Thoracic aorta (tissue), 2 donors: ENCODE results near the gene BBC3. TPM values are rescaled to one million over a fixed set of nuclear protein-coding genes. Genes with fewer than 3 reads are reported as not detected.

Experiments
- ATAC-seq: fragments of 150-250 bp; one replicate; pipeline ENCODE4 v1.8.0; 2017; ENCODE audit warnings: low read depth; ENCODE audit not compliant: insufficient number of reproducible peaks, low FRiP score
- DNase-seq: peaks from one replicate; pipeline ENCODE4 v3.0.0-alpha.2; 2020; ENCODE audit warnings: low spot score
- H3K27ac ChIP-seq, 2 donors: fragments of 200-600 bp; sonication (generic); 1 replicate in 1 of 2; 2 replicates in 1 of 2; pipeline ENCODE4 v1.5.1; 2016; ENCODE audit warnings: mild to moderate bottlenecking in 2 of 2, moderate library complexity in 2 of 2
- H3K27me3 ChIP-seq: fragments of 200-600 bp; sonication (generic); replicated peaks from 2 replicates; pipeline ENCODE4 v1.6.0; 2016; ENCODE audit warnings: mild to moderate bottlenecking; ENCODE audit not compliant: insufficient read depth
- H3K36me3 ChIP-seq: fragments of 200-600 bp; sonication (generic); one replicate; pipeline ENCODE4 v1.5.1; 2016
- H3K4me1 ChIP-seq, 2 donors: fragments of 200-600 bp; sonication (generic); 1 replicate in 1 of 2; 2 replicates in 1 of 2; pipeline versions ENCODE4 v1.5.1 to v1.6.0; 2016; ENCODE audit warnings: low read depth in 2 of 2, mild to moderate bottlenecking in 1 of 2; ENCODE audit not compliant: control insufficient read depth in 1 of 2
- H3K4me3 ChIP-seq: fragments of 200-600 bp; sonication (generic); 2 replicates; pipeline ENCODE4 v1.5.1; 2016; ENCODE audit warnings: mild to moderate bottlenecking
- H3K9me3 ChIP-seq: fragments of 200-600 bp; sonication (generic); 2 replicates; pipeline ENCODE4 v1.5.1; 2016
- total RNA-seq, 2 donors: library from RNA; depleted of rRNA; stranded (reverse); fragments of >200 nt; gene quantifications; one replicate each; pipeline versions ENCODE4 v1.1.0 to v1.2.3, GENCODE V29; 2016
- TF ChIP-seq, protein P1 (sequence below): fragments of 200-600 bp; sonication (generic); IDR thresholded peaks from one replicate; pipeline ENCODE4 v1.5.1; 2019; ENCODE audit warnings: antibody characterized with exemption

BBC3 gene
- total RNA-seq, 2 donors from 2014 or later = 6.5 to 21.4 TPM

DNA sequence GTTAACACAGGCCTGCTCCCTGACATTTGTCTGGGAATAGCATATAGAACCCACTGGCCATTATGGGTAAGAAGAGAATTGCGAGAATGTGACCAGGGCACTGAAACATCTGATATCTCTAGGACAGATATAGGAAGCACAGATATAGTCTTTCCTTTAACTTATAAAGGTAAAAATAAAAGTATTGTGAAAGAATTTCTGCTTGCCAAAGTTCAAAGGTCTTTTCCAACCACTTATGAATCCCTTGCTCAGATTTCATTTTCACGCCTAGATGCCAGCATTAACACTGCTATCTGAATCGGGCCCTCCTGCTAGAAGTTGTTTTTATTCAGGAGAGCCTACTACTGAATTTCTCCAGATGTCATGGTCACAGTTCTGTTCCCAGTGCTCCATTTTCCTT, 27.7 kb downstream of the BBC3 start:
- Histone ChIP-seq H3K4me3 (no peak overlapping the region), H3K4me1 (no peaks in the 10 kb centered on the region), H3K9me3 (no peaks in the 10 kb centered on the region), H3K27me3 (no peaks in the 10 kb centered on the region), H3K36me3 (peaks cover 31% of the 10 kb centered on the region), H3K27ac (no peak overlapping the region)
- TF ChIP-seq, protein P1, sequence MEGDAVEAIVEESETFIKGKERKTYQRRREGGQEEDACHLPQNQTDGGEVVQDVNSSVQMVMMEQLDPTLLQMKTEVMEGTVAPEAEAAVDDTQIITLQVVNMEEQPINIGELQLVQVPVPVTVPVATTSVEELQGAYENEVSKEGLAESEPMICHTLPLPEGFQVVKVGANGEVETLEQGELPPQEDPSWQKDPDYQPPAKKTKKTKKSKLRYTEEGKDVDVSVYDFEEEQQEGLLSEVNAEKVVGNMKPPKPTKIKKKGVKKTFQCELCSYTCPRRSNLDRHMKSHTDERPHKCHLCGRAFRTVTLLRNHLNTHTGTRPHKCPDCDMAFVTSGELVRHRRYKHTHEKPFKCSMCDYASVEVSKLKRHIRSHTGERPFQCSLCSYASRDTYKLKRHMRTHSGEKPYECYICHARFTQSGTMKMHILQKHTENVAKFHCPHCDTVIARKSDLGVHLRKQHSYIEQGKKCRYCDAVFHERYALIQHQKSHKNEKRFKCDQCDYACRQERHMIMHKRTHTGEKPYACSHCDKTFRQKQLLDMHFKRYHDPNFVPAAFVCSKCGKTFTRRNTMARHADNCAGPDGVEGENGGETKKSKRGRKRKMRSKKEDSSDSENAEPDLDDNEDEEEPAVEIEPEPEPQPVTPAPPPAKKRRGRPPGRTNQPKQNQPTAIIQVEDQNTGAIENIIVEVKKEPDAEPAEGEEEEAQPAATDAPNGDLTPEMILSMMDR = no peak
- no peak for ATAC-seq
- no peak for DNase-seq

DNA sequence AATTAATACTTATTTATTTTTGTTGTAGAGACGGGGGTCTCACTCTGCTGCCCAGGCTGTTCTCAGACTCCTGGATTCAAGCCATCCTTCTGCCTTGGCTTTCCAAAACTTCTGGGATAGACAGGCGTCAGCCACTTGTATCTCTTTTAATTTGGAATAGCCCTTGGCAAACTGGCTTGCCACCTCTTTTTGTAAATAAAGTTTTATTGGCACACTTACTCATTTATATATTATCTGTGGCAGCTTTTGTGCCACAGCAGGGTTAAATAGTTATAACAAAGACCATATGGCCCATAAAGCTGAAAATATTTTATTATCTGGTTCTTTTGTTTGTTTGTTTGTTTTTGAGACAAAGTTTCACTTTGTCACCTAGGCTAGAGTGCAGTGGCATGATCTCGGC, 30.5 kb downstream of the BBC3 start:
- Histone ChIP-seq H3K4me1 (no peaks in the 10 kb centered on the region), H3K9me3 (no peaks in the 10 kb centered on the region), H3K4me3 (no peak overlapping the region), H3K27ac (no peak overlapping the region), H3K36me3 (peaks cover 17% of the 10 kb centered on the region), H3K27me3 (no peaks in the 10 kb centered on the region)
- TF ChIP-seq, protein P1 = no peak
- DNase-seq (no peak), ATAC-seq (no peak)

DNA sequence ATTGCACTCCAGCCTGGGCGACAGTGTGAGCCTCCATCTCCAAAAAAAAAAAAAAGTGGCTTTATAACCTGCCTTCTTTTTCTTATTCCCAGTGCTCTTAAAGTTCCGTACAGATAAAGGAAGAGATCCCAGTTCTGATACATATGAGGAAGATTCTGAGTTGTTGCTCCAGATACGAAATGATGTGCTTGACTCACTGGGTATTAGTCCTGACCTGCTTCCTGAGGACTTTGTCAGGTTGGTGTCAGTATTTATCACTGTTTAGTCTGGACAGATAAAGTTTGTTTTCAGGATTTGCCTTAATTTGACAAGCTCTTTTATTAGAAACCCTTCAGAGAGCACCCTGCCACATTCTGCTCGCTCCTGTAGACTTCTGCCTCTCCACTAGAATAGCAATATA, 33.9 kb downstream of the BBC3 start:
- Histone ChIP-seq H3K27me3 (no peaks in the 10 kb centered on the region), H3K4me3 (no peak overlapping the region), H3K9me3 (no peaks in the 10 kb centered on the region), H3K36me3 (peaks cover 9% of the 10 kb centered on the region), H3K27ac (no peak overlapping the region), H3K4me1 (no peaks in the 10 kb centered on the region)
- ATAC-seq = no peak
- TF ChIP-seq, protein P1 = no peak
- no peak for DNase-seq

DNA sequence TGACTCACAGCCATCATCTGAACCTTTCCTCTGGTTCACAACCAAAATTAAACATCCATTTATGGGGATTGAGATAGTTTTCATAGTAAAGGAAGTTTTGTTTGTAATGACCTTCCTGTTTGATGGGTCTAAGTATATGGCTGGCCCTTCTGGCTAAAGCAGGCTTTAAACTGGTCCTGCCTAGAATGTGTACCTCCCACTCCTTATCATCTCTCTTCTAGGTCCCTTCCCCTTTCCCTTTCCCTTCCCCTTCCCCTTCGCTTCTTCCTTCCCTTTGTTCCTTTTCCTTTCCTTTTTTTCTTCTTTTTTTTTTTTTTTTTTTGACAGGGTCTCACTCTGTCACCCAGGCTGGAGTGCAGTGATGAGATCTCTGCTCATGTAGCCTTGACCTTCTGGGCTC, 35.6 kb downstream of the BBC3 start:
- peaks cover 8 to 14% of the 10 kb centered on the region in 2 donors for H3K4me1 ChIP-seq
- ATAC-seq (no peak), DNase-seq (no peak)
- peaks cover 9% of the 10 kb centered on the region for H3K36me3 ChIP-seq
- H3K27ac ChIP-seq = no peak overlapping the region
- no peaks in the 10 kb centered on the region for H3K27me3 ChIP-seq
- H3K4me3 ChIP-seq = no peak overlapping the region
- H3K9me3 ChIP-seq = no peaks in the 10 kb centered on the region
- TF ChIP-seq, protein P1 = no peak

DNA sequence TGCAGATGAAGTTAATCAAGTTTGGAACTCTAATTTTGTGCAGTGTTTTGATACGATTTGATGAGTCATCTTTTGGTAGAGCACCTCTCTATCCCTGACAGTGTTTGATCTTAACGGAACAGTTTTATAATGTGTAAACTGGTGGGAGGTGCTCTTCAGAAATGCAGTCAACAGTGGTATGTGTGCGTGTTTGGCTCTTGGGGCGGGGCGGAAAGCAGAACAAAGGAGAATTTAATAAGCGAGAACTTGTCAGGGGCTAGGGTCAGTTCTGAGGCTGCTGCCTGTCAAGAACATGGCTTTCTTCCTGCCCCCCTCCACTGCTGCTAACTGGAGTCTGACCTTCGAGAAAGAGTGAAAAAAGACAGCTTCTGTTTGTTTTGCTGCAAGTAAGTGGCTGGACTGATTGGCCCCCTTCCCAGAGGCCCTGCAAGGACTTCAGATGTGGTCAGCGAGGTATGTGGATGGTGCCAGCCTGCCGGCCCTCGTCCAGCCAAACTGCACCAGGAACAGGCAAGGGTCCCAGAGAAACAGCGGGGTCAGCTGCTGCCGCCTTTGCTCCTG, 40.8 kb downstream of the BBC3 start:
- DNase-seq (peak; percentile 54), ATAC-seq (no peak)
- Histone ChIP-seq H3K36me3 (no peaks in the 10 kb centered on the region), H3K9me3 (no peaks in the 10 kb centered on the region), H3K27me3 (no peaks in the 10 kb centered on the region), H3K4me1 (peaks cover 14 to 31% of the 10 kb centered on the region in 2 donors), H3K27ac (peak overlapping the region; percentile 77 to 83), H3K4me3 (peak overlapping the region; percentile 48)
- TF ChIP-seq, protein P1 = no peak
